ENCODE results near the gene MYH10. TPM values are rescaled to one million over a fixed set of nuclear protein-coding genes. Genes with fewer than 3 reads are reported as not detected.

The MYH10 gene
- polyA plus RNA-seq, 6 donors from 2014 or later: 0.35 to 5.0 (median 1.9) TPM; not detected in 1

DNA sequence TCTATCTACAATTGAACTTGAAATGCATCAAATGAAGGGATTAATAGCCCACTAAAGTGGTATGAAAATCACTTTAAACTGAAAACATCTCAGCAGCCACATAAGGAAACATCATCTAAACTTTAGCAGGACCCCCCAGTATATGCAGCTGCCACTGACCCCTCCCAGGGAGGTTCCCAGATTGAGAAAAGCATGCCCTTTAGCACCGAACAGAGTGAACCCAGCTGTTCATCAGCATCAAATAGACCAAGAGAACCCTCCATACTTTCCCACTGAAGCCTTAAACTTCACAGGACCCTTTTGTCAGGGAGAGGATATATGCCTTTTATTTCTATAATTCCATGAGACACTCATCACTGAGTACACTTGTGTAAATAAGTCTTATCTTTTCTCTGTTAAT is 44.6 kb downstream of the MYH10 start:
- Mint-ChIP-seq H3K4me3 (no peak overlapping the region), H3K9me3 (no peaks in the 10 kb centered on the region), H3K27ac (no peak overlapping the region), H3K36me3 (no peaks in the 10 kb centered on the region), H3K4me1 (peaks cover 0 to 3% (median 0%) of the 10 kb centered on the region in 3 donors), H3K27me3 (peaks cover 8 to 15% (median 11%) of the 10 kb centered on the region in 3 donors)
- DNase-seq: no peak
- ATAC-seq (ENCODE audit: low read depth in 2 of 2): no peak

DNA sequence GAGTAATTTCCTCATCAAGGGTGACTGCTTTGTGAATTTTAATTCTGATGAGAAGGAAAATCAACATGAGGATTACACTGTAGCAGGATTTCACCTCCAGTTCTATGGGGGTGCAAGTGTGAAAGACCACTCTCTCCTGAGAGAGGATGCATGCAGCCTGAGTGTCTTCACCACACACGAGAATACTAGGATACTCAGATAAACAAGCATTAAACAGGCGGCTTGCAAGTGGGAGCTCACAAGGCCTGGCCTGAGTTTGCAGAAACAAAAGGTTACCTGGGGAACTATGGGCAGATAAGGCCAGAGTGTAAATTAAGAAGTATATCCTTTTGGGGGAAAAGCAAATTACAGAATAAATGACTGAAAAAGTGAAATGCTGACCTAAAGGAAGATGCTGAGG is 46.6 kb downstream of the MYH10 start:
- Mint-ChIP-seq H3K4me3 (no peak overlapping the region), H3K4me1 (peaks cover 0 to 6% (median 0%) of the 10 kb centered on the region in 3 donors), H3K27me3 (peaks cover 8 to 15% (median 11%) of the 10 kb centered on the region in 3 donors), H3K27ac (no peak overlapping the region), H3K36me3 (no peaks in the 10 kb centered on the region), H3K9me3 (no peaks in the 10 kb centered on the region)
- ATAC-seq (ENCODE audit: low read depth in 2 of 2): no peak
- no peak for DNase-seq

DNA sequence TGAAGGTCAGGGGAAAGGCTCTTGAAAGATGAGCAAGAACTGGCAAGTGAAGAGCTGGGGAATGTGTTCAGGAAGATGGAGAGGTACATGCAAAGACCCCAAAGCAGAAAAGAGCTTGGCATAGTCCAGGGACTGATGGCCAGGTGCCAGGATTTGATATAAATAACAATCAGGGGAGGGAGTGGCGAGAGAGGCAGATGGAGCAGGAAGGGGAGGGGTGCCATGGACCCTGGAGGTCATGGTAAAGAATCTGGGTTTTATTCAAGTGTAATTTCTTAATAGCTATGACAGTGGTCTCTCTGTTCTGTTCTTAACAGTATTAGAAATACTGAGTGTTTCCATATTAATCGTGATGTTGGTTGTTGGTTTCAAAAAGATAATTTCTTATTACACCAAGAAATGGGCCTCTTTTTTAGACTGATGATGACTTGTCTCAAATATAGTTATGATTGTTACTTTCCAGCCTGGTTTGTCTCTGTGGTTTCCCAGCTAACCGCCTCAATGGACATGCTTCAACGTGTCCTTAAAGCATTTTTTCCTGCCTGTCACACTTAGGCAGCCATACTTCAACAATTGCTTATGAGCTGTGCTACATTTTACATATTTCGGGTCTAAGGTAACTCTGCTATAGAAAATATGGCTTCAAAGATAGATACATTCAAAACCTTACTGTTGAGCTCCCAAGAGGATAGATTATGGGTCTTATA is 49.4 kb downstream of the MYH10 start:
- Mint-ChIP-seq H3K4me1 (peaks cover 0 to 6% (median 0%) of the 10 kb centered on the region in 3 donors), H3K9me3 (no peaks in the 10 kb centered on the region), H3K27me3 (no peaks in the 10 kb centered on the region), H3K4me3 (no peak overlapping the region), H3K27ac (peak overlapping the region in 2 of 6 donors; percentile 4 to 23), H3K36me3 (no peaks in the 10 kb centered on the region)
- no peak for DNase-seq
- ATAC-seq (ENCODE audit: low read depth in 2 of 2): no peak

GRCh38 chr17:8577868-8578267 is 52.7 kb downstream of the MYH10 start:
- Mint-ChIP-seq H3K27me3 (no peaks in the 10 kb centered on the region), H3K4me3 (no peak overlapping the region), H3K9me3 (no peaks in the 10 kb centered on the region), H3K36me3 (no peaks in the 10 kb centered on the region), H3K4me1 (peaks cover 0 to 6% (median 0%) of the 10 kb centered on the region in 3 donors), H3K27ac (no peak overlapping the region)
- DNase-seq (no peak), ATAC-seq (ENCODE audit: low read depth in 2 of 2) (no peak)

DNA sequence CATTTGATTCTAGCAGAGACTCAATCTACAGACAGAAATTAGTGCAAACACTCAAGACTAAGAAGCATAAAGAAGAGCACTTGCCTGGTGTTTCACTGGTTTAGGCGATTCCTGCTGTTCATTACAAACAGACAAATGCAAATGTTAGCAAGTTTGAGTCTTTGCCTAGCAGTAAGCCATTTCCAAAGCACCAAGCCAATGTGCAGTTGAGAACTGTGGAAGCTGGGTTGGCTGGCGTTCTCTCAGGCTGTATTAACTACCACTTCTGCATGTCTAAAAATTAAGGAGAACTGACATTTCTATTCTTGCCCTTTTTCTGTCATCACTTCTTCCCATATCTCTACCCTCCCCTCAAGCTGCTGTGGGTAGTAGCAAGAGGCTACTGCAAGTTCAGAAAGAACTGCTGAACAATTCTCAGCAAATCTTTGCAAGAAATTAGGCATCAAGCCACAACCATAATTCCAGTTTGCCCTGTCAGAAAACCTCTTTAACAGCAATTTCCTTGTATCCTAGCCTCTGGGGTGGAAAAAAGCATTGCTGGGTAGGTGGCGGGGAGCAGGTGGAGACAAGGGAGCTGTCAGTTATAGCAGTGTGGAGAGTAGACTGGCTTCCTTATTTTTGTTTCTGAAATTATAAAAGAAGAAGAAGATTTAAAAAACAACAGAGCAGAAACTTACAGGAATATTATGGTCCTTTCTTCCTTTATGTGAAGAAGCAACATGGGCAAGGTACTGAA is 53.8 kb downstream of the MYH10 start:
- Mint-ChIP-seq H3K4me3 (no peak overlapping the region), H3K9me3 (no peaks in the 10 kb centered on the region), H3K36me3 (no peaks in the 10 kb centered on the region), H3K27me3 (no peaks in the 10 kb centered on the region), H3K4me1 (peaks cover 0 to 6% (median 0%) of the 10 kb centered on the region in 3 donors), H3K27ac (no peak overlapping the region)
- ATAC-seq (ENCODE audit: low read depth in 2 of 2) (no peak), DNase-seq (no peak)

DNA sequence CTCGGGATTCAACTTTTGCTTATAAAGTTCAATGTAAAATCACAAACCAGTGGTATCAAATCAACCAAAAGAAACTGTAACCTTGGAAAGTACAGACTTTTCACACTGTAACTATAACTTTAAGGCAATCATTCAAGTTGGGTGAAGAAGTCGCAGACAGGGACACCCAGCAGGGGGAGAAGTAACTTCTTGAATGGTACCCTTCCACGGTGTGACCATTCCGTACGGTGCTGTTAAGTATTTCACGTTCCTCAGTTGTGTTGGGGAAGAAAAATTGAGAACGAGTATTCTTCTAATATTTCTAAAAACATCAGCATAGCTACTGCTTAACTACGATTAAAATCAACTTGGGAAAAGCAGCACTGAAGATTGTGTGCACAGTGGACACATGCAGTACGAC is 55.8 kb downstream of the MYH10 start:
- ATAC-seq (ENCODE audit: low read depth in 2 of 2): no peak
- H3K4me1 Mint-ChIP-seq: no peaks in the 10 kb centered on the region
- H3K27me3 Mint-ChIP-seq: no peaks in the 10 kb centered on the region
- no peaks in the 10 kb centered on the region for H3K36me3 Mint-ChIP-seq
- no peak overlapping the region for H3K27ac Mint-ChIP-seq
- no peak overlapping the region for H3K4me3 Mint-ChIP-seq
- H3K9me3 Mint-ChIP-seq: no peaks in the 10 kb centered on the region
- DNase-seq: no peak

- no peaks in the 10 kb centered on the region for H3K4me1 Mint-ChIP-seq
- no peak overlapping the region for H3K27ac Mint-ChIP-seq
- H3K27me3 Mint-ChIP-seq: no peaks in the 10 kb centered on the region
- ATAC-seq (ENCODE audit: low read depth in 2 of 2) (no peak), DNase-seq (no peak)
- H3K9me3 Mint-ChIP-seq: no peaks in the 10 kb centered on the region
- H3K36me3 Mint-ChIP-seq: no peaks in the 10 kb centered on the region
- no peak overlapping the region for H3K4me3 Mint-ChIP-seq
These were observed 57.8 kb downstream of the MYH10 start for GRCh38 chr17:8572764-8573163.

DNA sequence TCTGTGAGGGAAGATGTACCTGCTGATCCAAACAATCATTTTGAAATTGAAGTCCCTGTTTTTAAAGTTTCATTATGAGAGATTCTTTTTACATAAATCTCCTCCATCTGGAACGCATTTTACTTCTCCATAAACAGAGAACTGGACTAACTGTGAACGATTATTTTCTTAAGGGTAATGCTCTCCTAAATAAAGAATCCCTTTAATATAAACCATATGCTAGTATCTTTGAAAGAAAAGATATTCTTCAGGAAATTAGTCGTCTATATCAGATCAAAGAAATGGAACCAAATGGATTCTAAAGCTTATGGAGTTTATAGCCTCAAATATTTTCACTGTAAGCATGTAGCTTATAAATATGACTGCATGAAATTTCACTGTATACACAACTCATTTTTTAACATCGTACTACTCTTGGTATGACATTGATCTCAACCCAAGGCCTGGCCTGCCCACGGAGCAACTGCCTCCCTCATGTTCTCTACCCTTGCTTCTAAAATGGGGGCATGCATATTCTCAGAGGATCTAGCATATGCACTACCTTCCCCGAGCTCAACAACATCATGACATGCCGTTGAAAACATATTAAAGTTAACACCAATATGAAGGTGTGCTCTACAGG is 66.4 kb downstream of the MYH10 start:
- no peaks in the 10 kb centered on the region for H3K4me1 Mint-ChIP-seq
- no peaks in the 10 kb centered on the region for H3K9me3 Mint-ChIP-seq
- no peak overlapping the region for H3K27ac Mint-ChIP-seq
- peak overlapping the region in 1 of 8 donors; percentile 17 for H3K4me3 Mint-ChIP-seq
- peaks cover 0 to 4% (median 0%) of the 10 kb centered on the region in 3 donors for H3K27me3 Mint-ChIP-seq
- no peaks in the 10 kb centered on the region for H3K36me3 Mint-ChIP-seq
- ATAC-seq (ENCODE audit: low read depth in 2 of 2) (no peak), DNase-seq (no peak)

- ATAC-seq (ENCODE audit: low read depth in 2 of 2) (no peak), DNase-seq (no peak)
- Mint-ChIP-seq H3K9me3 (no peaks in the 10 kb centered on the region), H3K36me3 (no peaks in the 10 kb centered on the region), H3K27ac (no peak overlapping the region), H3K4me1 (no peaks in the 10 kb centered on the region), H3K4me3 (no peak overlapping the region), H3K27me3 (peaks cover 0 to 4% (median 0%) of the 10 kb centered on the region in 3 donors)
These were observed 67.3 kb downstream of the MYH10 start for GRCh38 chr17:8563024-8563776.

DNA sequence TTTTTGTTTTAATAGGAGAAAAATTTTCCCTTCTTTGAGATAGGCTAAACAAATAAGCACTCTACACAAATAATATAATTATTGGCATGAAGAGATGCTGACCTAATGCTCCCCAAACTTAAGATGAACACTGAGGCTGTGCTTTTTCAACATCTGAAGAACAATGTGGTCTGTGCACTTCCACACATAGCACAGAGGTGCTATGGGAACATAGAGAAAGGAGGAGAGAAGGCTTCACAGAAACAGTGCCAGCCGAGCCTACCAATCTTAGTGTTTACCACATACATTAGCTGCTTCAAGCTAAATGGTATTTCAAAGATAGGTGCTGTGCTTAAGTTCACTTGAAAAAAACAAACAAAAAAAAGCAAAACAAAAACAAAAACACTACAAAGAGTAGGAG is 72.4 kb downstream of the MYH10 start:
- Mint-ChIP-seq H3K27ac (no peak overlapping the region), H3K27me3 (no peaks in the 10 kb centered on the region), H3K9me3 (no peaks in the 10 kb centered on the region), H3K4me1 (no peaks in the 10 kb centered on the region), H3K36me3 (no peaks in the 10 kb centered on the region), H3K4me3 (no peak overlapping the region)
- DNase-seq: no peak
- ATAC-seq (ENCODE audit: low read depth in 2 of 2): no peak

DNA sequence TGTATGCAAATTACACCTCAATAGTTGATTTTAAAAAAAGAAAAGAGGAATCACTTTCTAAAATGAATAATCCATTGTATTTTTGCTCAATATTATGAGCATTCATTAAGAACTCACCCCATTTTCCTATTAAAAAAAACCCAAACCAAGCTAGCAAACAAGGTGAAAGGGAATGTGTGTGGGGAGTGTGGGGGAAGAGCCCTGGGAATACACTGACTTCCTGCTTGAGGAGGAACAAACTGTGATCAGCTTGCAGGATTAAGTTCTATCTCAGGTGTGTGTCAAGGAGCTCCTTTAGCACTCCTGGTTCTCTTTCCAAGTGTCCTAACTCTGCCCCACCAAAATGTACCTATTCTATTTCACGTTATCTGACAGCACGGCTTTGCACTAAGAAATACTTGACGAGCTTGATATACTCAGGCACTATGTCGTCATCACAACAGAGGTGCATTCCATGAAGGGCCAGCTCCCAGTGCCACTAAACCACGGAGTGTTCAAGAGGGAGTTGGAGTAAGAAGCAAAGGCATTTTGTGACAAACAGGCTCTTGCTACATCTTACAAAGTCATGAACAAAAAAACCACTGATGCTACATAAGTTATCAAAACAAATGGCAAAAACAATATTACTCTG is 73.2 kb downstream of the MYH10 start:
- H3K9me3 Mint-ChIP-seq: no peaks in the 10 kb centered on the region
- DNase-seq: no peak
- H3K4me3 Mint-ChIP-seq: no peak overlapping the region
- no peaks in the 10 kb centered on the region for H3K4me1 Mint-ChIP-seq
- no peak for ATAC-seq (ENCODE audit: low read depth in 2 of 2)
- no peak overlapping the region for H3K27ac Mint-ChIP-seq
- no peaks in the 10 kb centered on the region for H3K36me3 Mint-ChIP-seq
- peaks cover 0 to 4% (median 0%) of the 10 kb centered on the region in 3 donors for H3K27me3 Mint-ChIP-seq

DNA sequence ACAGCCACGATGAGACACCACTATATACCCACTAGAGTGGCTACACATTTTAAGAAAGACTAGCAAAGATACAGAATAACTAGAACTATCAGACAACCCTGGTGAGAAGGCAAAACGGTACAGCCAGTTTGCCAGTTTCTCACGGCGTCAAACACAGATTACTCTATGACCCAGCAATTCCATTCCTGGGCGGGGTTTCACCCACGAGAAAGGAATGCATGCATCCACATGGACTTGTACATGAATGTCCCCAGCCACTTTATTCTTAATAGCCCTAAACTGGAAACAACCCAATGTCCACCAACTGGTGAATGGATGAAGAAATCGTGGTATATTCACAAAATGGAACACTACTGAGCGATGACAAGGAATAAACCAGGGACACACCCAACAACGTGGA is 74.5 kb downstream of the MYH10 start:
- H3K27me3 Mint-ChIP-seq: peaks cover 0 to 8% (median 0%) of the 10 kb centered on the region in 3 donors
- DNase-seq (no peak), ATAC-seq (ENCODE audit: low read depth in 2 of 2) (no peak)
- H3K9me3 Mint-ChIP-seq: no peaks in the 10 kb centered on the region
- no peak overlapping the region for H3K4me3 Mint-ChIP-seq
- H3K27ac Mint-ChIP-seq: no peak overlapping the region
- H3K36me3 Mint-ChIP-seq: no peaks in the 10 kb centered on the region
- no peaks in the 10 kb centered on the region for H3K4me1 Mint-ChIP-seq

DNA sequence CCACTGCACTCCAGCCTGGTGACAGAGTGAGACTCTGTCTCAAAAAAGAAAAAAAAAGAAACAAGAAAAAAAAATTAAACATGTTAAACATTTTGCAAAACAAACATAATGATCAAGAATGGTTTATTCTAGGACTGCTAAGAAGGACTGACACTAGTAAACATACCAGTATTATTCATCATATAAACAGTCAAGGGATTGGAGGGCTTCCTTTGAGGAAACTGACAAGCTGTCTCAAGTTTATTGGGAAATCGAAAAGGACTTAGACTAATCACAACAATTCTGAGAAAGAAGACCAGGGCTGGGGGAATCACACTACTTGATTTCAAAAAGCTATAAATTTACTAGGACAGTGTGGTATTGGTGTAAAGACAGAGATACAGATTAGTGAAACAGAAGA is 75.5 kb downstream of the MYH10 start:
- ATAC-seq (ENCODE audit: low read depth in 2 of 2): no peak
- H3K27ac Mint-ChIP-seq: peak overlapping the region in 1 of 6 donors; percentile 44
- no peaks in the 10 kb centered on the region for H3K36me3 Mint-ChIP-seq

More for the DNA sequence above, 75.5 kb downstream of the MYH10 start:
- no peak overlapping the region for H3K4me3 Mint-ChIP-seq
- DNase-seq: no peak
- no peaks in the 10 kb centered on the region for H3K9me3 Mint-ChIP-seq
- H3K27me3 Mint-ChIP-seq: peaks cover 0 to 8% (median 0%) of the 10 kb centered on the region in 3 donors
- no peaks in the 10 kb centered on the region for H3K4me1 Mint-ChIP-seq
